ENCODE data around the gene THAP2. TPM values are rescaled to one million over a fixed set of nuclear protein-coding genes. Genes with fewer than 3 reads are reported as not detected.

Gene THAP2
- total and polyA plus RNA-seq, 2 experiments from 2014 or later = 4.7 to 16.5 TPM

- H3K4me1 Mint-ChIP-seq = no peaks in the 10 kb centered on the region
Measured at GRCh38 chr12:71721783-71722505, 57.8 kb downstream of the THAP2 start.

More at GRCh38 chr12:71721783-71722505, 57.8 kb downstream of the THAP2 start:
- Histone ChIP-seq H3K9me2 (ENCODE audit: insufficient read depth) (no peaks in the 10 kb centered on the region), H4K20me1 (replicated peaks; ENCODE audit: insufficient read depth) (no peaks in the 10 kb centered on the region), H3K4me1 (ENCODE audit: insufficient read depth) (no peaks in the 10 kb centered on the region), H2AFZ (no peak overlapping the region), H3K36me3 (ENCODE audit: insufficient read depth) (no peaks in the 10 kb centered on the region), H3K27me3 (ENCODE audit: insufficient read depth) (no peaks in the 10 kb centered on the region), H3F3A (replicated peaks; ENCODE audit: low read depth) (no peaks in the 10 kb centered on the region), H3K27ac (ENCODE audit: low read depth) (no peak overlapping the region), H3K4me2 (no peak overlapping the region), H3K79me2 (replicated peaks; ENCODE audit: insufficient read depth) (no peaks in the 10 kb centered on the region), H3K4me3 (no peak overlapping the region)
- Mint-ChIP-seq H3K27me3 (ENCODE audit: insufficient read depth, low read depth, poor library complexity) (peaks cover 3% of the 10 kb centered on the region), H3K27ac (no peak overlapping the region), H3K9me3 (no peaks in the 10 kb centered on the region), H3K4me3 (no peak overlapping the region), H3K36me3 (ENCODE audit: low read depth) (no peaks in the 10 kb centered on the region)
- TF ChIP-seq, protein P1, sequence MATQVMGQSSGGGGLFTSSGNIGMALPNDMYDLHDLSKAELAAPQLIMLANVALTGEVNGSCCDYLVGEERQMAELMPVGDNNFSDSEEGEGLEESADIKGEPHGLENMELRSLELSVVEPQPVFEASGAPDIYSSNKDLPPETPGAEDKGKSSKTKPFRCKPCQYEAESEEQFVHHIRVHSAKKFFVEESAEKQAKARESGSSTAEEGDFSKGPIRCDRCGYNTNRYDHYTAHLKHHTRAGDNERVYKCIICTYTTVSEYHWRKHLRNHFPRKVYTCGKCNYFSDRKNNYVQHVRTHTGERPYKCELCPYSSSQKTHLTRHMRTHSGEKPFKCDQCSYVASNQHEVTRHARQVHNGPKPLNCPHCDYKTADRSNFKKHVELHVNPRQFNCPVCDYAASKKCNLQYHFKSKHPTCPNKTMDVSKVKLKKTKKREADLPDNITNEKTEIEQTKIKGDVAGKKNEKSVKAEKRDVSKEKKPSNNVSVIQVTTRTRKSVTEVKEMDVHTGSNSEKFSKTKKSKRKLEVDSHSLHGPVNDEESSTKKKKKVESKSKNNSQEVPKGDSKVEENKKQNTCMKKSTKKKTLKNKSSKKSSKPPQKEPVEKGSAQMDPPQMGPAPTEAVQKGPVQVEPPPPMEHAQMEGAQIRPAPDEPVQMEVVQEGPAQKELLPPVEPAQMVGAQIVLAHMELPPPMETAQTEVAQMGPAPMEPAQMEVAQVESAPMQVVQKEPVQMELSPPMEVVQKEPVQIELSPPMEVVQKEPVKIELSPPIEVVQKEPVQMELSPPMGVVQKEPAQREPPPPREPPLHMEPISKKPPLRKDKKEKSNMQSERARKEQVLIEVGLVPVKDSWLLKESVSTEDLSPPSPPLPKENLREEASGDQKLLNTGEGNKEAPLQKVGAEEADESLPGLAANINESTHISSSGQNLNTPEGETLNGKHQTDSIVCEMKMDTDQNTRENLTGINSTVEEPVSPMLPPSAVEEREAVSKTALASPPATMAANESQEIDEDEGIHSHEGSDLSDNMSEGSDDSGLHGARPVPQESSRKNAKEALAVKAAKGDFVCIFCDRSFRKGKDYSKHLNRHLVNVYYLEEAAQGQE (IDR thresholded peaks at IDR 0.05; ENCODE audit: unreplicated experiment) = no peak
- TF ChIP-seq JUNB (IDR thresholded peaks at IDR 0.05; ENCODE audit: unreplicated experiment) = no peak
- TF ChIP-seq, protein P2, sequence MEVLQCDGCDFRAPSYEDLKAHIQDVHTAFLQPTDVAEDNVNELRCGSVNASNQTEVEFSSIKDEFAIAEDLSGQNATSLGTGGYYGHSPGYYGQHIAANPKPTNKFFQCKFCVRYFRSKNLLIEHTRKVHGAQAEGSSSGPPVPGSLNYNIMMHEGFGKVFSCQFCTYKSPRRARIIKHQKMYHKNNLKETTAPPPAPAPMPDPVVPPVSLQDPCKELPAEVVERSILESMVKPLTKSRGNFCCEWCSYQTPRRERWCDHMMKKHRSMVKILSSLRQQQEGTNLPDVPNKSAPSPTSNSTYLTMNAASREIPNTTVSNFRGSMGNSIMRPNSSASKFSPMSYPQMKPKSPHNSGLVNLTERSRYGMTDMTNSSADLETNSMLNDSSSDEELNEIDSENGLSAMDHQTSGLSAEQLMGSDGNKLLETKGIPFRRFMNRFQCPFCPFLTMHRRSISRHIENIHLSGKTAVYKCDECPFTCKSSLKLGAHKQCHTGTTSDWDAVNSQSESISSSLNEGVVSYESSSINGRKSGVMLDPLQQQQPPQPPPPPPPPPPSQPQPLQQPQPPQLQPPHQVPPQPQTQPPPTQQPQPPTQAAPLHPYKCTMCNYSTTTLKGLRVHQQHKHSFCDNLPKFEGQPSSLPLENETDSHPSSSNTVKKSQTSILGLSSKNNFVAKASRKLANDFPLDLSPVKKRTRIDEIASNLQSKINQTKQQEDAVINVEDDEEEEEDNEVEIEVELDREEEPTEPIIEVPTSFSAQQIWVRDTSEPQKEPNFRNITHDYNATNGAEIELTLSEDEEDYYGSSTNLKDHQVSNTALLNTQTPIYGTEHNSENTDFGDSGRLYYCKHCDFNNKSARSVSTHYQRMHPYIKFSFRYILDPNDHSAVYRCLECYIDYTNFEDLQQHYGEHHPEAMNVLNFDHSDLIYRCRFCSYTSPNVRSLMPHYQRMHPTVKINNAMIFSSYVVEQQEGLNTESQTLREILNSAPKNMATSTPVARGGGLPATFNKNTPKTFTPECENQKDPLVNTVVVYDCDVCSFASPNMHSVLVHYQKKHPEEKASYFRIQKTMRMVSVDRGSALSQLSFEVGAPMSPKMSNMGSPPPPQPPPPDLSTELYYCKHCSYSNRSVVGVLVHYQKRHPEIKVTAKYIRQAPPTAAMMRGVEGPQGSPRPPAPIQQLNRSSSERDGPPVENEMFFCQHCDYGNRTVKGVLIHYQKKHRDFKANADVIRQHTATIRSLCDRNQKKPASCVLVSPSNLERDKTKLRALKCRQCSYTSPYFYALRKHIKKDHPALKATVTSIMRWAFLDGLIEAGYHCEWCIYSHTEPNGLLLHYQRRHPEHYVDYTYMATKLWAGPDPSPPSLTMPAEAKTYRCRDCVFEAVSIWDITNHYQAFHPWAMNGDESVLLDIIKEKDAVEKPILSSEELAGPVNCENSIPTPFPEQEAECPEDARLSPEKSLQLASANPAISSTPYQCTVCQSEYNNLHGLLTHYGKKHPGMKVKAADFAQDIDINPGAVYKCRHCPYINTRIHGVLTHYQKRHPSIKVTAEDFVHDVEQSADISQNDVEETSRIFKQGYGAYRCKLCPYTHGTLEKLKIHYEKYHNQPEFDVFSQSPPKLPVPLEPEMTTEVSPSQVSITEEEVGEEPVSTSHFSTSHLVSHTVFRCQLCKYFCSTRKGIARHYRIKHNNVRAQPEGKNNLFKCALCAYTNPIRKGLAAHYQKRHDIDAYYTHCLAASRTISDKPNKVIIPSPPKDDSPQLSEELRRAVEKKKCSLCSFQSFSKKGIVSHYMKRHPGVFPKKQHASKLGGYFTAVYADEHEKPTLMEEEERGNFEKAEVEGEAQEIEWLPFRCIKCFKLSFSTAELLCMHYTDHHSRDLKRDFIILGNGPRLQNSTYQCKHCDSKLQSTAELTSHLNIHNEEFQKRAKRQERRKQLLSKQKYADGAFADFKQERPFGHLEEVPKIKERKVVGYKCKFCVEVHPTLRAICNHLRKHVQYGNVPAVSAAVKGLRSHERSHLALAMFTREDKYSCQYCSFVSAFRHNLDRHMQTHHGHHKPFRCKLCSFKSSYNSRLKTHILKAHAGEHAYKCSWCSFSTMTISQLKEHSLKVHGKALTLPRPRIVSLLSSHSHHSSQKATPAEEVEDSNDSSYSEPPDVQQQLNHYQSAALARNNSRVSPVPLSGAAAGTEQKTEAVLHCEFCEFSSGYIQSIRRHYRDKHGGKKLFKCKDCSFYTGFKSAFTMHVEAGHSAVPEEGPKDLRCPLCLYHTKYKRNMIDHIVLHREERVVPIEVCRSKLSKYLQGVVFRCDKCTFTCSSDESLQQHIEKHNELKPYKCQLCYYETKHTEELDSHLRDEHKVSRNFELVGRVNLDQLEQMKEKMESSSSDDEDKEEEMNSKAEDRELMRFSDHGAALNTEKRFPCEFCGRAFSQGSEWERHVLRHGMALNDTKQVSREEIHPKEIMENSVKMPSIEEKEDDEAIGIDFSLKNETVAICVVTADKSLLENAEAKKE (CRISPR knock-in tag; IDR thresholded peaks at IDR 0.05) = no peak
- TF ChIP-seq, protein P3, sequence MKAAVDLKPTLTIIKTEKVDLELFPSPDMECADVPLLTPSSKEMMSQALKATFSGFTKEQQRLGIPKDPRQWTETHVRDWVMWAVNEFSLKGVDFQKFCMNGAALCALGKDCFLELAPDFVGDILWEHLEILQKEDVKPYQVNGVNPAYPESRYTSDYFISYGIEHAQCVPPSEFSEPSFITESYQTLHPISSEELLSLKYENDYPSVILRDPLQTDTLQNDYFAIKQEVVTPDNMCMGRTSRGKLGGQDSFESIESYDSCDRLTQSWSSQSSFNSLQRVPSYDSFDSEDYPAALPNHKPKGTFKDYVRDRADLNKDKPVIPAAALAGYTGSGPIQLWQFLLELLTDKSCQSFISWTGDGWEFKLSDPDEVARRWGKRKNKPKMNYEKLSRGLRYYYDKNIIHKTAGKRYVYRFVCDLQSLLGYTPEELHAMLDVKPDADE (IDR thresholded peaks at IDR 0.05) = no peak
- TF ChIP-seq STAT1 (IDR thresholded peaks at IDR 0.05; ENCODE audit: unreplicated experiment) = no peak
- no peak for TF ChIP-seq ZNF331 (CRISPR knock-in tag; IDR thresholded peaks at IDR 0.05; ENCODE audit: low read depth)
- no peak for TF ChIP-seq CREB1 (CRISPR knock-in tag; IDR thresholded peaks at IDR 0.05; ENCODE audit: low read depth)
- no peak for TF ChIP-seq POLR2AphosphoS5 (IDR thresholded peaks at IDR 0.05; ENCODE audit: low read depth)
- TF ChIP-seq EZH2phosphoT487 (IDR thresholded peaks at IDR 0.05; ENCODE audit: unreplicated experiment) = no peak
- TF ChIP-seq ZNF114 (CRISPR knock-in tag; IDR thresholded peaks at IDR 0.05) = no peak
- no peak for TF ChIP-seq CTCF (conservative IDR thresholded peaks at IDR 0.05; ENCODE audit: low read depth in 2 of 2)
- TF ChIP-seq NANOG (IDR thresholded peaks at IDR 0.05; ENCODE audit: borderline replicate concordance) = no peak
- TF ChIP-seq EZH2 (IDR thresholded peaks at IDR 0.05; ENCODE audit: low read depth, unreplicated experiment) = no peak
- ATAC-seq = no peak
- DNase-seq (ENCODE audit: low spot score) = no peak

All from GM23338 (cell line).